ENCODE results near the gene SRSF4.

DNA sequence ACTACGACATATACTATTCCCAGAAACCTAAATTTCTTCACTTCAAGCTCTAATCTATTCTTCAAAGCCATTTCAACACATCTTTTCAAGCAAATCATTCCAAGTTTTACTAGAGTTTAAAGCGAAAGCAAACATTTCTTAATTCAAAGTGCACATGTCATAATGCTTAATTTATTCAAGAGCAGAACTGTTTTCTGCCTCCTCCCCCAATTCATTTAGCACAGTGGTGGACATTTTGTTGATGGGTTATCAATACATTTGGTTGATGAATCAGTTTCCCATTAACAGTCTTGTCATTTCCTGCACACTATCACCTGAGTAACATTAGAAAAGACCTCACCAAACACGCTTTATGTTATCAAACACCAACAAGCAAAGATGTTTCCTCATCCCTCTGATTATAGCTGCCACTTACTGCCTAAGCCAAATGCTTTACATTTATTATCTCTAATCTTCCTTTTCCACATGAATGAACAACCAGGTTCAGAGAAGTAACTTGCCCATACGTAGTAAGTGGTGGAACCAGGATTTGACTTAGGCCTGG, 2.0 kb downstream of the SRSF4 start:
- TF ChIP-seq CTCF (IDR thresholded peaks at IDR 0.05) (no peak), POLR2A (IDR thresholded peaks at IDR 0.05) (no peak)

All from upper lobe of left lung (tissue), 4 donors.